ENCODE measurements around the gene ENTPD1.

ENTPD1 gene

GRCh38 chr10:95818010-95818409 lies 62.0 kb downstream of the ENTPD1 start:
- Histone ChIP-seq H3K9me3 (replicated peaks; ENCODE audit: insufficient read depth, low read length) (no peaks in the 10 kb centered on the region), H3K4me2 (ENCODE audit: low read depth, low read length) (no peak overlapping the region), H2AFZ (ENCODE audit: low read length) (no peak overlapping the region), H4K20me1 (ENCODE audit: insufficient read depth, low read length) (no peaks in the 10 kb centered on the region), H3K79me2 (ENCODE audit: low read length) (no peaks in the 10 kb centered on the region), H3K36me3 (replicated peaks; ENCODE audit: insufficient read depth, low read length) (no peaks in the 10 kb centered on the region), H3K9ac (ENCODE audit: low read length) (no peak overlapping the region), H3K27me3 (replicated peaks; ENCODE audit: insufficient read depth, low read length) (no peaks in the 10 kb centered on the region), H3K4me3 (ENCODE audit: low read length) (no peak overlapping the region), H3F3A (ENCODE audit: insufficient read depth, low read length) (no peaks in the 10 kb centered on the region), H3K4me1 (ENCODE audit: low read length) (no peaks in the 10 kb centered on the region), H3K9me2 (replicated peaks; ENCODE audit: insufficient read depth, low read length) (no peaks in the 10 kb centered on the region), H3K27ac (ENCODE audit: low read length) (no peak overlapping the region)
- DNase-seq: no peak
- no peak for TF ChIP-seq EZH2 (optimal IDR thresholded peaks at IDR 0.05; ENCODE audit: low read depth, low read length)
- no peak for TF ChIP-seq CTCF (IDR thresholded peaks at IDR 0.05; ENCODE audit: low read length)
- no peak for TF ChIP-seq EZH2phosphoT487 (IDR thresholded peaks at IDR 0.05; ENCODE audit: low read length)

GRCh38 chr10:95818668-95819067 lies 62.7 kb downstream of the ENTPD1 start:
- H3K79me2 ChIP-seq (ENCODE audit: low read length): no peaks in the 10 kb centered on the region
- no peak overlapping the region for H3K4me3 ChIP-seq (ENCODE audit: low read length)
- H3K9me2 ChIP-seq (replicated peaks; ENCODE audit: insufficient read depth, low read length): no peaks in the 10 kb centered on the region
- H3K4me2 ChIP-seq (ENCODE audit: low read depth, low read length): no peak overlapping the region
- H4K20me1 ChIP-seq (ENCODE audit: insufficient read depth, low read length): no peaks in the 10 kb centered on the region
- H3K27ac ChIP-seq (ENCODE audit: low read length): no peak overlapping the region
- no peak overlapping the region for H3K9ac ChIP-seq (ENCODE audit: low read length)
- no peaks in the 10 kb centered on the region for H3K27me3 ChIP-seq (replicated peaks; ENCODE audit: insufficient read depth, low read length)
- no peak for DNase-seq
- TF ChIP-seq CTCF (IDR thresholded peaks at IDR 0.05; ENCODE audit: low read length) (no peak), EZH2 (optimal IDR thresholded peaks at IDR 0.05; ENCODE audit: low read depth, low read length) (no peak), EZH2phosphoT487 (IDR thresholded peaks at IDR 0.05; ENCODE audit: low read length) (no peak)
- H2AFZ ChIP-seq (ENCODE audit: low read length): no peak overlapping the region
- no peaks in the 10 kb centered on the region for H3K36me3 ChIP-seq (replicated peaks; ENCODE audit: insufficient read depth, low read length)
- no peaks in the 10 kb centered on the region for H3K4me1 ChIP-seq (ENCODE audit: low read length)
- H3F3A ChIP-seq (ENCODE audit: insufficient read depth, low read length): no peaks in the 10 kb centered on the region
- H3K9me3 ChIP-seq (replicated peaks; ENCODE audit: insufficient read depth, low read length): no peaks in the 10 kb centered on the region

GRCh38 chr10:95819620-95820329 lies 63.8 kb downstream of the ENTPD1 start:
- no peak for DNase-seq
- no peaks in the 10 kb centered on the region for H4K20me1 ChIP-seq (ENCODE audit: insufficient read depth, low read length)
- H3K4me1 ChIP-seq (ENCODE audit: low read length): no peaks in the 10 kb centered on the region
- H3K4me3 ChIP-seq (ENCODE audit: low read length): no peak overlapping the region
- H3K4me2 ChIP-seq (ENCODE audit: low read depth, low read length): no peak overlapping the region
- H3K27ac ChIP-seq (ENCODE audit: low read length): no peak overlapping the region
- no peak overlapping the region for H2AFZ ChIP-seq (ENCODE audit: low read length)
- H3K79me2 ChIP-seq (ENCODE audit: low read length): no peaks in the 10 kb centered on the region
- H3K27me3 ChIP-seq (replicated peaks; ENCODE audit: insufficient read depth, low read length): no peaks in the 10 kb centered on the region
- H3F3A ChIP-seq (ENCODE audit: insufficient read depth, low read length): no peaks in the 10 kb centered on the region
- TF ChIP-seq EZH2 (optimal IDR thresholded peaks at IDR 0.05; ENCODE audit: low read depth, low read length) (no peak), EZH2phosphoT487 (IDR thresholded peaks at IDR 0.05; ENCODE audit: low read length) (no peak), CTCF (IDR thresholded peaks at IDR 0.05; ENCODE audit: low read length) (no peak)
- H3K9me2 ChIP-seq (replicated peaks; ENCODE audit: insufficient read depth, low read length): no peaks in the 10 kb centered on the region
- H3K9me3 ChIP-seq (replicated peaks; ENCODE audit: insufficient read depth, low read length): no peaks in the 10 kb centered on the region
- H3K36me3 ChIP-seq (replicated peaks; ENCODE audit: insufficient read depth, low read length): no peaks in the 10 kb centered on the region
- no peak overlapping the region for H3K9ac ChIP-seq (ENCODE audit: low read length)

Data from MM.1S (cell line).